Stomach (tissue), 4 donors: ENCODE data around the gene EPB41L2.

Source experiments
- CTCF ChIP-seq, 7 experiments: fragments of 450-650 bp in 4 of 7; fragments of 200-600 bp in 3 of 7; sonication (generic) in 3 of 7; IDR thresholded peaks; one replicate each; pipeline ENCODE4 v1.5.1; 2016 to 2019; ENCODE audit warnings: antibody characterized with exemption in 7 of 7, control low read depth in 2 of 7, mild to moderate bottlenecking in 1 of 7
- EP300 ChIP-seq: sonication (generic); formaldehyde crosslinking; IDR thresholded peaks from one replicate; pipeline ENCODE4 v1.6.1; 2017; ENCODE audit warnings: antibody characterized with exemption
- POLR2A ChIP-seq, 4 donors: fragments of 450-650 bp; IDR thresholded peaks; one replicate each; pipeline ENCODE4 v1.6.1; 2016; ENCODE audit warnings: antibody characterized with exemption in 4 of 4, control low read depth in 2 of 4, mild to moderate bottlenecking in 1 of 4, moderate library complexity in 1 of 4
- POLR2AphosphoS5 ChIP-seq, 3 donors: sonication (generic); formaldehyde crosslinking; IDR thresholded peaks; one replicate each; pipeline ENCODE4 v1.6.1; 2016; ENCODE audit warnings: antibody characterized with exemption in 3 of 3

- TF ChIP-seq CTCF (IDR thresholded peaks at IDR 0.05), result no peak
- no peak for TF ChIP-seq POLR2A (IDR thresholded peaks at IDR 0.05)
- no peak for TF ChIP-seq EP300
- no peak for TF ChIP-seq POLR2AphosphoS5 (IDR thresholded peaks at IDR 0.05)
Observed at GRCh38 chr6:130838250-130838860, 224.7 kb downstream of the EPB41L2 start.
